ENCODE data around the gene FGGY.
A peak's percentile ranks its signal among the peaks of the same experiment; 100 is the strongest.
"Not testable (repeated sequence)": the region's sequence is repeated elsewhere in the genome, so short reads cannot be mapped to it uniquely, and the experiment has no call there.

FGGY gene

DNA sequence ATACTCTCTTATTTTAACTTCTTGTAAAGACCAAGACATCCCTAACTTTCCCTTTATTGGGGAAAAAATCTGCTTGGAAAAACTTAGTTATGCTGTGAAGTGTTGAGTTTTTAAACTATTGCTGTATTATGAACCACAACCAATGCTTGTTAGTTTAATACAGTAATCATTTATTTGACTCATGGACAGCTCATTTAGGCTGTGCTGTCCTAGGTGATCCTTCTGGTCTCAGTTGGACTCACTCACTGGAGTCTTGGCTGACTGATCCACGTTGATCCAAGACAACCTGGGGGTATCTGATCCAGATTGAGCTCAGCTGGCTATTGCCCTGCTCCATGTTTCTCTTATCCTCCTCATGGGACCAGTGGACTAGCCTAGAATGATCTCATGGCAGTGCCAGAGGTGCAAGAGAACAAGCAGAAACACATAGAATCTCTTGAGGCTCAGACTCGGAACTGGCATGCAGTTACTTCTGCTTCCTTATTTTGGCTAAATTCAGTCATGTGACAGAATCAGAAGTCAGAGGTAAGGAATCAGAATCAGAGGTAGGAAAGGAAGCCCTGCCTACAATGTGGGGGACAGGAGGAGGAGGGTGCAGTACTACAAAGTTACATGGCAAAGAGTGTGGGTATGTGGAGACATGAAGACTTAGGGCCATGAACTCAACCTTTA, 156.5 kb downstream of the FGGY start:
- no peak for DNase-seq

- no peak for DNase-seq
Observed at GRCh38 chr1:59455206-59455605, 158.3 kb downstream of the FGGY start.

GRCh38 chr1:59457786-59458185, 160.9 kb downstream of the FGGY start:
- no peak for DNase-seq

DNA sequence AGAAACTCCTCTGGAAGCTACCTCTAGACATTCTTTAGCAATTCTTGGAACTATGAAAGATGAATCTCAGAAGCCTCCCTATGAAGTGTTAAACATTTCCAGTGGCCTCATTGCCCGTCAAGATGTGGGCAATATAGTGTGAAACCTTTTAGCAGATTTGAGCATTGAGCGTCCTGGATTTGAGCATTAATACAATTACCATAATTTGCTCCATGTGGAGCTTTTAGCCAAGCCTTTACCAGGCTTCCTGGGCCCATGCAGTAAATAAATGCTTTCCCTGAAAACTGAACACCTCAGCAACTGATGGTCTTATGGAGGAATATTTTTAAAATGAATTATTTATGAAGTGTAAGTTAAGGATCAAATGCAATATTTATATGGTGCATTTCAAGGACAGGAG, 162.0 kb downstream of the FGGY start:
- DNase-seq: no peak

- DNase-seq: not testable (repeated sequence)
Observed at GRCh38 chr1:59462942-59463341, 166.0 kb downstream of the FGGY start.

- DNase-seq: not testable (repeated sequence)
Observed at GRCh38 chr1:59465478-59465877, 168.6 kb downstream of the FGGY start.

DNA sequence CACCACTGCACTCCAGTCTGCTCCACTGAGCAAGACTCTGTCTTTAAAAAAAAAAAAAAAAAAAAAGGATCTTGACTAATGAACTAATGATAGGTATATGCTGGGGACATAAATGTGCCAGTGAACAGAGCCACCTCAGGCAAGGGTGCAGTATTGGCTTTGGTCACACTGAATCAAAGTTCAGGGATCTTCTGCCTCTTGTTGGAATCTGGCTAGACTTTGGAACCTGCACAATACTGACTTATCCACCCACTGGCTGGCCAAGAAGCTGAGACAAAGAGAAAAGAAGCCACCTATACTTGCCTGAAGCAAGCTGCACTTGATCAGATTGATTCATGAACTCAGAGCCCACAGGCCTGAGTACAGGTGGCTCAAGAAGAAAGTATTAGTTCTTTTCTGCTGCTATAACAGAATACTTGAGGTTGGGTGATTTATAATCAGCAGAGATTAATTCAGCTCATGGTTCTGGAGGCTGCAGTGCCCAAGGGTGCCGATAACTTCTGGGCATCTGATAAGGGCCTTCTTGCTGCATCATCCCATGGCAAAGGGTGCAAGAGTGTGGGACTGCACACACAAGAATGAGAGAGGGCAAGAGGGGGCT, 172.0 kb downstream of the FGGY start:
- no peak for DNase-seq

- not testable (repeated sequence) for DNase-seq
Observed at GRCh38 chr1:59471991-59472570, 175.2 kb downstream of the FGGY start.

DNA sequence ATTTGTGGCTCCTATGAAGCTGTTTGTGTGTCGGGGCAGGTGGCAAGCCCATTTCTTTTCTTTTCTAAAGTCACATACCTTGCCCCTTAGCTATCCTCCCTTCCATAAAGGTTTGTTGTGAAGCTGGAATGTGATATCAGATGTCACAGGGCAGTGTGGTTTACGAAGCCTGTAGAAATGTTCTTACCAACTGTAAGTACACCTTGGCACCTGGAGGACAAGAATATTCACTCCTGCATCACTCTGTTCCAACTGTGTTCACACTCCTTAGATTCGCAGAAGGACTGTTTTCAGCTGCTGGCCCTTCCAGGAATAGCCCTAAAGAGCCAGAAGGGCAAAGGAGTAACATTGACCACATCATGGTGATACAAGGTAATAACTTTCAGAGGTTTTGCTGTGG, 176.9 kb downstream of the FGGY start:
- no peak for DNase-seq

GRCh38 chr1:59474496-59474895, 177.6 kb downstream of the FGGY start:
- DNase-seq: no peak

DNA sequence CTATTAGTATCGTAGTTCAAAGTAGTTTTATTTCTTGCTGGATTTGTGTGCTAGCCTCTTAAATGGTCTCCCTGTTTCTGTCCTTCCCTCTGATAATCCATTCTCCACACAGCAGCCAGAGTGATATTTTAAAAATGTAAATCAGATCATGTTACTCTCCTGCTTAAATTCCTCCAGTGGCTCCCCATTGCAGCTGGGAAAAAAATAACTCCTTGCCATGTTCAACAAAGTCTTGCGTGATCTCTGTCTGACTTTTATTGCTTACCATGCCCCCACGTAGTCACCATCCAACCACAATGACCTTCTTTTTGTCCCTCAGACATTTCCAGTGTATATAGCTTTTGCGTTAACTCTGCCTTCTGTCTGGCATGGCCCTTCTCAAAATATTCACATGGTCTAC, 178.8 kb downstream of the FGGY start:
- no peak for DNase-seq

- DNase-seq: peak; percentile 45
Observed at GRCh38 chr1:59477286-59477685, 180.4 kb downstream of the FGGY start.

GRCh38 chr1:59477867-59478266, 181.0 kb downstream of the FGGY start:
- DNase-seq: no peak

GRCh38 chr1:59478822-59479221, 181.9 kb downstream of the FGGY start:
- no peak for DNase-seq

DNA sequence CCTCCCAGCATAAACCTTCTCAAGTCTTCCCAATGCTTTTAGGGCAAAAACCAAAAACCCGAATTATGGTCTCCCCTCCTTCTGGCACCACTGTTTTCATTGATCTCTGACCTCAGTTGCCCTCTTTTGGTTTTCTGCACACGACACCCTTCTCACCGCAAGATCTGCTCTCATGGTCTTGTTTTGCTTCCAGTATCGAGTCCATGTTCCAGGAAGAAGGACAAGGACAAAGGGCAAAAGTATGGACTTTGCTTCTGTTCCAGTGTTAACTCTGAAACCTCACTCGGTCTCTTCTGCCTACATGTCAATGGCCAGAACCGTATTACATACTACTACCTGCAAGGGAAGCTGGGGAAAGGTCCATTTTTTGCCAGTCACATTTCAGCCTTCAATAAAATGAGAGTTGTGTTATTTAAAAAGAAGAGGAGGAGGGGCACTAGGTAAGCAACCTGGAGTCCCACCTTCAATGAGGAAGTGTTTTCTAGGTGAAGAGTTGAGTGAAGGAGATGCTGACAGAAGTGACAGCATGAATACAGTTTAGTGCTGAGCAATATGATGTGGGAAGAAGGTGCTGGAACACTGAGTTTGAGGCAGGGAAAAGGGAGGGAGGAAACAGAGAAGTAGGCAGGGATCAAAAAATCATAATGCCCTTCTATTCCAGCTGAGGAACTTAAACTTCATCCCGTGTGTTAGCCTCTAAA, 183.4 kb downstream of the FGGY start:
- no peak for DNase-seq

- no peak for DNase-seq
Observed at GRCh38 chr1:59481881-59482505, 185.1 kb downstream of the FGGY start.

- DNase-seq: no peak
Observed at GRCh38 chr1:59482986-59483385, 186.1 kb downstream of the FGGY start.

DNA sequence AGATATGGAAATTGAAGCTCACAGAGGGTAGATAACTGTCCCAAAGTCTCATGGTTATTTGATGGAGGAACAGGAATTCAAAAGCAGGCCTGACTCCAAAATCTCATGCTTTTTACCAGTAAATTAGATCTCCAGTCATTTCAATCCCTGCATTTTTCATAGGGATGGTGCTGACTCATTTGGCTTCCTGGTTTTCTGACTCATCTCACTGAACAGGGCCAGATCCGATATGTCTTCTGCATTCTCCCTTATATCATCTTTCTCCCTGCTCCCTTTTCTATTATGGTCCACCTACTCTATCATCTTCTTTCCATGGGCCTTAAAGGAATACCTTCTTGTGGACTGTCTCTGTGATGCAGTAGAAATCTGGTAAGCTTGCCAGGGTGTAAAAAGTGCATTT, 187.2 kb downstream of the FGGY start:
- DNase-seq: no peak

DNA sequence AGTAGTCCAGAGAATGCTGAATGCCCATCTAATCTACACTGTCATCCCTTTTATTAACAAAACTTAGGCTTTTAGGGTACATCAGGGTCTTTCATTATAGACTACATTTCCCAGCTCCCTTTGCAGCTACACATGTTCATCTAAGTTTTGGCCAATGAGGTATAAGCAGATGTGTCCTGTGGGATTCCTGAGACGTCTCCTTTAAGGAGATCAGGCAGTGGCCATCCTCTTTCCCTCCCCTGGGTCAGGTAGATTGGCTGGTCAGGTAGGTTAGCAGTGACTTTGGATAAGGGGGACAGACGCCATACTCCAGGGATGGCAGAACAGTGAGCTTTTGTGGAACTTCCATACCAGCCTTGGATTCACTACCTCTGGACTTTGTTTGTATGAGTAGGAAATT, 188.3 kb downstream of the FGGY start:
- no peak for DNase-seq

- DNase-seq: no peak
Observed at GRCh38 chr1:59485949-59486348, 189.1 kb downstream of the FGGY start.

DNA sequence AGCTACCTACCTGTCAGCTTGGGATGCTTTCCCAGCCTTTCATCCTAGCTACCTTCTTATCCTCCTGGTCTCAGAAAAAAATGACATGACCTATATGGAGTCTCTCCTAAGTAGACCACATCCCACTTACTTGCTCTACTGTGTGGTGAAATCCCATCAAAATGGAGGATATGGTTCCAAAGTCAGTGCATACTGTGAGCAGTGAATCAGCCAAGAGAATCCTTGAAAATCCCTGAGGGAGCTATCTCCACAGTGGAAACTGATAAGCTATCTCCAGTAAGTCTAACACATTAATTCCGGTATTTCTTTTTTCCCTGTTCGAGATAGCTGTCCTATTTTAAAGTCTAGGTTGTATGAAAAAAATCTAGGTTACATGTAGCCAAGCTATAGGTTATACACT, 189.7 kb downstream of the FGGY start:
- DNase-seq: no peak

DNA sequence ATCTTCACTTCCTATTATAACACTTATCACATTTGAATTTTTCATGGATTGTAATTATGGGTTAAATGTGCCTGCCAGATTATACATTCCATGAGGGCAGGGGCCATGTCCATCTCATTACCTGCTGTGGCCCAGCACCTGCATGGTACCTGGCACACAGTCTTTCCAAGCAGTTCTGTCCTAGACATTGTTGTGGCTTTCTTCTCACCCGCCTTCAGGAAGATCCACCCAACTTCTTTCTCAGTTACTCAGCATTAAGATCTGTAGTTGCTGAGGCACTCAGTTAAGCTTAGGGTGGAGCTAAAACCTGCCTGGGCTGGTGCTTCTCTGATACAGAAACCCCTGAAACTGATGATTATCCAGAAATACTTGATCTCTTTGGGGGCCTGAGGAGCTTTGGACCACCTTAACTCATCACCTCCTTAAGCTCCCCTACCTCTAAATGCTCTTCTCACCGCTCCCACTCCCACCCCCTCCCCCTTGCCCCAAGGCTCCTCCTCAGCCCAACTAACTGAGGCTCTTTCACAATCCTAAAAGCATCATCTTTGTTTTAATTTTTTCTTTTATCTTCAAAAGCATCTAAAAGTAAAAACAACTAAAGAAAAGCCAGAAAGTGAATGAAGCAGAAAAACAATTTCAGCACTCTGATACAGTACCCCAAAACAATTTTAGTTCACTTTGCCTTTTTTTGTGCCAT, 190.6 kb downstream of the FGGY start:
- no peak for DNase-seq

DNA sequence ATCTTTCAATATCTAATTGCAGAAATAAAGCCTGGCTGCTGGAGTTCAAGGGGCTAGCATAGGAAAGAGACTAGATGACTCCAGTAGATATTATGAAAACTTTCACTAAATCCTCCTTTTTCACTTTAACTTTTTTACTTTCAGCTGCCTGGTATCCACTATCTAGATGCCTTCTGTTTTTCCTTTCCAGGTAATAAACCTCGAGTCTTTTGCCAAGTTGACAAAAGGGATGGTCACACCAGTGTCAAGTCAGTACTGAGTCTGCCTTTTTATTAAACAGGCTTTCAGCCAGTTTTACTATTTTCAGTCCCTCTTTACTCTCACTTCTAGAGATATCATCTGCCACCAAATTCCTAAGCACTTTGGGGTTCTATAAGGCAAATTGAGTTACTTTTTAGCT, 195.6 kb downstream of the FGGY start:
- DNase-seq: no peak

All from stimulated activated CD4-positive, alpha-beta T cell treated with anti-CD3 and anti-CD28 coated beads, Interleukin-4, amount 100 ng/mL, for 24 hours (primary cell).